Ishikawa (cell line): Measurements from ENCODE around the gene PAEP.

Source experiments
- CREB1 ChIP-seq: IDR thresholded peaks from 2 replicates; pipeline ENCODE4 v1.6.1; 2012; ENCODE audit warnings: low read depth
- EP300 ChIP-seq: IDR thresholded peaks from 2 replicates; pipeline ENCODE4 v1.6.1; 2012; ENCODE audit warnings: borderline replicate concordance
- NFIC ChIP-seq: IDR thresholded peaks from 2 replicates; pipeline ENCODE4 v1.6.1; 2012
- TF ChIP-seq, protein P1 (sequence below): IDR thresholded peaks from 2 replicates; pipeline ENCODE4 v1.6.1; 2012

DNA sequence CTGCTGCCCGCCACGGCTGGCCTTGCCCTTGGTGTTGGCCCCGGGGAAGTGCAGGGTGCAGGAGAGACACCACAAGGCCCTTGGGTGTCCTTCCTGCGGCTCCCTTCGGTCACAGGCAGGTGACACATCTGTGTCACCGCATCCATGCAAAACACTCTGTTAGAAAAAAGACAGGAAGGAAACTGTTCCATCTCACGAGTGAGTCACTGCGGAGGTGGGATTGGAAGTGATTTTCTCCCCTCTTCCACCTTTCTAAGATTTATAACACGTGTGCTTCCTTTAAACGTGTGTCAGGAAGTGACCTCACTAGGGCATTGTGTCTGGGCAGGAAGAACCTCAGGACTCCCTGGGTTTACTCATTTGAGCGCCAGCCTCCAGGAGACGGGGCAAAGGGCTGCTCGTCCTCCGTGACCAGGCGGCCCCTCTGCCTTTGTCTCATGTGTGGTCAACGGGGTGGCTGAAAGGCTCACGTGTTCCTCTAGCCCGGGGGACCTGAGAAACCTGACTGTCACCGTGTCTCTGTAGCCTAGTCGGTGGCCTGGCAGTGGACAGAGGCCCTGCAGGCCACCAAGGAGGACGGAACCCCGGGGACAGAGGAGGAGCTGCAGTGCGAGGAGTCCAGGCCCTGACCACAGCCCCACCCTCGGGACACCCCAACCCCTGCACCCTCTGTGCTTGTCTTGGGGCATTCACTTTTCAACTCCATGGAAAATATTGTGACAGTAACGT is 45.3 kb upstream of the PAEP start:
- TF ChIP-seq, protein P1, sequence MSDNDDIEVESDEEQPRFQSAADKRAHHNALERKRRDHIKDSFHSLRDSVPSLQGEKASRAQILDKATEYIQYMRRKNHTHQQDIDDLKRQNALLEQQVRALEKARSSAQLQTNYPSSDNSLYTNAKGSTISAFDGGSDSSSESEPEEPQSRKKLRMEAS, result no peak
- no peak for TF ChIP-seq EP300
- TF ChIP-seq NFIC, result no peak
- TF ChIP-seq CREB1, result no peak
